Endodermal cell (in vitro differentiated cells): ENCODE results near the gene ASB10. TPM values are rescaled to one million over a fixed set of nuclear protein-coding genes. Genes with fewer than 3 reads are reported as not detected.

Experiments
- DNase-seq: peaks from one replicate; pipeline ENCODE4 v3.0.0-alpha.2; 2017
- H3K27ac ChIP-seq: 2 replicates; pipeline ENCODE4 v1.5.1; 2013; ENCODE audit warnings: mild to moderate bottlenecking, low read depth, low read length, moderate library complexity
- H3K27me3 ChIP-seq: 2 replicates; pipeline ENCODE4 v1.6.1; 2013; ENCODE audit warnings: mild to moderate bottlenecking, low read length, moderate library complexity; ENCODE audit not compliant: insufficient read depth, control insufficient read depth, poor library complexity, severe bottlenecking
- H3K36me3 ChIP-seq: 2 replicates; pipeline ENCODE4 v1.7.0; 2013; ENCODE audit warnings: mild to moderate bottlenecking, low read length, moderate library complexity; ENCODE audit not compliant: control insufficient read depth, insufficient read depth
- H3K4me1 ChIP-seq: one replicate; pipeline ENCODE4 v1.7.0; 2013; ENCODE audit warnings: low read length; ENCODE audit not compliant: control insufficient read depth, insufficient read depth
- H3K4me3 ChIP-seq: 2 replicates; pipeline ENCODE4 v1.5.1; 2013; ENCODE audit warnings: mild to moderate bottlenecking, low read length, moderate library complexity
- H3K9ac ChIP-seq: 2 replicates; pipeline ENCODE4 v1.6.1; 2013; ENCODE audit warnings: mild to moderate bottlenecking, low read length, moderate library complexity; ENCODE audit not compliant: poor library complexity, severe bottlenecking; ENCODE audit errors: extremely low read depth
- H3K9me3 ChIP-seq: 2 replicates; pipeline ENCODE4 v1.6.1; 2013; ENCODE audit warnings: mild to moderate bottlenecking, low read length, moderate library complexity; ENCODE audit not compliant: control insufficient read depth
- H3K27ac Mint-ChIP-seq: 2 replicates; pipeline ENCODE4 v1.8.0; 2020; ENCODE audit warnings: mixed read lengths
- H3K27me3 Mint-ChIP-seq: 2 replicates; pipeline ENCODE4 v1.8.0; 2021; ENCODE audit warnings: mild to moderate bottlenecking, mixed read lengths; ENCODE audit not compliant: insufficient read depth
- H3K36me3 Mint-ChIP-seq: 2 replicates; pipeline ENCODE4 v1.8.0; 2020; ENCODE audit warnings: low read depth, mixed read lengths
- H3K4me1 Mint-ChIP-seq: 2 replicates; pipeline ENCODE4 v1.8.0; 2020; ENCODE audit warnings: mixed read lengths
- H3K4me3 Mint-ChIP-seq: 2 replicates; pipeline ENCODE4 v1.8.0; 2020; ENCODE audit warnings: mild to moderate bottlenecking, moderate library complexity, mixed read lengths
- H3K9me3 Mint-ChIP-seq: 2 replicates; pipeline ENCODE4 v1.8.0; 2020; ENCODE audit warnings: mild to moderate bottlenecking, mixed read lengths
- CTCF ChIP-seq: fragments of 200-600 bp; sonication (generic); conservative IDR thresholded peaks from 2 replicates; pipeline ENCODE4 v1.5.0; 2021; ENCODE audit warnings: antibody characterized with exemption, mild to moderate bottlenecking
- WGBS, 2 experiments: methylation state at CpG; one replicate each; pipeline versions ENCODE4 v1.1.5 to v1.1.7; 2013; ENCODE audit warnings: missing lambda C conversion rate in 2 of 2, mixed read lengths in 1 of 2; ENCODE audit not compliant: insufficient coverage in 1 of 2, insufficient read length in 1 of 2; 5-methylcytosine and 5-hydroxymethylcytosine counted together
- total RNA-seq, 2 donors: library from RNA; stranded (reverse); fragmentation: NEBNext Ultra II Directional in 1 of 2; extraction: Animal tissue kit (Norgen Biotek cat#: 25700) in 1 of 2; gene quantifications; 2 replicates in 1 of 2; 3 replicates in 1 of 2; pipeline ENCODE4 v1.2.1, GENCODE V29; 2021

ASB10 gene
- total RNA-seq, 2 donors from 2014 or later: not detected

- Histone ChIP-seq H3K4me1 (no peaks in the 10 kb centered on the region), H3K36me3 (no peaks in the 10 kb centered on the region), H3K9me3 (no peaks in the 10 kb centered on the region), H3K4me3 (no peak overlapping the region), H3K27ac (no peak overlapping the region), H3K9ac (no peak overlapping the region), H3K27me3 (peaks cover 31% of the 10 kb centered on the region)
- Mint-ChIP-seq H3K36me3 (no peaks in the 10 kb centered on the region), H3K4me3 (no peak overlapping the region), H3K9me3 (no peaks in the 10 kb centered on the region), H3K27ac (no peak overlapping the region), H3K27me3 (peaks cover 25% of the 10 kb centered on the region), H3K4me1 (peaks cover 6% of the 10 kb centered on the region)
- 76 to 93% methylated on average over 3 to 7 of the region's 7 CpGs for WGBS, 2 experiments
- peak; percentile 42 for DNase-seq
- no peak for TF ChIP-seq CTCF
Observed at GRCh38 chr7:151157645-151158329, 29.3 kb downstream of the ASB10 start.

GRCh38 chr7:151152643-151153513 is 34.2 kb downstream of the ASB10 start:
- peak; percentile 63 for TF ChIP-seq CTCF
- WGBS, 2 experiments: 60 to 75% methylated on average over 6 of the region's 6 CpGs
- no peaks in the 10 kb centered on the region for H3K9me3 Mint-ChIP-seq
- H3K36me3 Mint-ChIP-seq: no peaks in the 10 kb centered on the region
- H3K4me1 Mint-ChIP-seq: peaks cover 8% of the 10 kb centered on the region
- no peaks in the 10 kb centered on the region for H3K9me3 ChIP-seq
- H3K27ac Mint-ChIP-seq: no peak overlapping the region
- H3K27me3 ChIP-seq: peaks cover 14% of the 10 kb centered on the region
- no peak overlapping the region for H3K27ac ChIP-seq
- no peak for DNase-seq
- peaks cover 23% of the 10 kb centered on the region for H3K27me3 Mint-ChIP-seq
- H3K4me1 ChIP-seq: no peaks in the 10 kb centered on the region
- no peak overlapping the region for H3K9ac ChIP-seq
- H3K4me3 Mint-ChIP-seq: no peak overlapping the region
- H3K4me3 ChIP-seq: no peak overlapping the region
- no peaks in the 10 kb centered on the region for H3K36me3 ChIP-seq

DNA sequence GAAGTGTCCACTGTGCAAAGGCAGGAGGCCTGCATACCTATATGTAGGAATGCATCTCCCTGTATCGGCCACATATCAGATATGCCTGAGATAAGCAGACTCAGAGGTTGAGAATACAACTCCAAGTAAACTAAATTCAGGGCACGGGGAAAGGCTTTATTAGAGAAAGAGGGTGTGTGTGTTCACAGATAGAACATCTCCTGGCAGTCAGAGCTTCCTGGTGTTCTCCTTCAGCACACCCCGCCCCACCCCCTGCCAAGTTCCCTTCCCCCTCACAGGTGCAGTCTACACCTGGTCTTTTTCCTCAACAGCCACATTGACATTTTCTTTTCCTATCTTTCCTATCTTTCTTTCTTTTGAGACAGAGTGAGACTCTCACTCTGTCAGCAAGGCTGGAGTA is 36.7 kb downstream of the ASB10 start:
- Histone ChIP-seq H3K27me3 (peaks cover 14% of the 10 kb centered on the region), H3K27ac (no peak overlapping the region), H3K4me3 (no peak overlapping the region), H3K4me1 (no peaks in the 10 kb centered on the region), H3K9ac (no peak overlapping the region), H3K9me3 (no peaks in the 10 kb centered on the region), H3K36me3 (no peaks in the 10 kb centered on the region)
- no peak for DNase-seq
- TF ChIP-seq CTCF: no peak
- Mint-ChIP-seq H3K36me3 (no peaks in the 10 kb centered on the region), H3K4me3 (no peak overlapping the region), H3K27me3 (peaks cover 17% of the 10 kb centered on the region), H3K9me3 (no peaks in the 10 kb centered on the region), H3K4me1 (peaks cover 3% of the 10 kb centered on the region), H3K27ac (no peak overlapping the region)
- 86 to 100% methylated on average over 1 to 3 of the region's 3 CpGs for WGBS, 2 experiments
